ENCODE results near the gene MANF.

DNA sequence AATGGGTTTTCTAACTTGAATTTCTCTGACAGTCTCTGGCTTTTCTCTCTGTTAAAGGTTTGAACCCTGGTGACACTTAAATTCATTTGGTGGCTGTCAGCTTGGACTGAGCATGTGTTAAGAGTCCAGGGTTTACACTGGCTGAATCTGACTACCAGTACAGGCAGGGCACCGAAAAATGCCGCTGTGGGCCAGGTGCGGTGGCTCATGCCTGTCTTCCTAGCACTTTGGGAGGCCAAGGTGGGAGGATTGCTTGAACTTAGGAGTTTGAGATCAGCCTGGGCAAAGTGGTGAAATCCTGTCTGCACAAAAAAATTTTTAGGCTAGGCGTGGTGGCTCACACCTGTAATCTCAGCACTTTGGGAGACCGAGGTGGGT, 1.8 kb downstream of the MANF start:
- TF ChIP-seq, protein P1, sequence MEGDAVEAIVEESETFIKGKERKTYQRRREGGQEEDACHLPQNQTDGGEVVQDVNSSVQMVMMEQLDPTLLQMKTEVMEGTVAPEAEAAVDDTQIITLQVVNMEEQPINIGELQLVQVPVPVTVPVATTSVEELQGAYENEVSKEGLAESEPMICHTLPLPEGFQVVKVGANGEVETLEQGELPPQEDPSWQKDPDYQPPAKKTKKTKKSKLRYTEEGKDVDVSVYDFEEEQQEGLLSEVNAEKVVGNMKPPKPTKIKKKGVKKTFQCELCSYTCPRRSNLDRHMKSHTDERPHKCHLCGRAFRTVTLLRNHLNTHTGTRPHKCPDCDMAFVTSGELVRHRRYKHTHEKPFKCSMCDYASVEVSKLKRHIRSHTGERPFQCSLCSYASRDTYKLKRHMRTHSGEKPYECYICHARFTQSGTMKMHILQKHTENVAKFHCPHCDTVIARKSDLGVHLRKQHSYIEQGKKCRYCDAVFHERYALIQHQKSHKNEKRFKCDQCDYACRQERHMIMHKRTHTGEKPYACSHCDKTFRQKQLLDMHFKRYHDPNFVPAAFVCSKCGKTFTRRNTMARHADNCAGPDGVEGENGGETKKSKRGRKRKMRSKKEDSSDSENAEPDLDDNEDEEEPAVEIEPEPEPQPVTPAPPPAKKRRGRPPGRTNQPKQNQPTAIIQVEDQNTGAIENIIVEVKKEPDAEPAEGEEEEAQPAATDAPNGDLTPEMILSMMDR (IDR thresholded peaks at IDR 0.05) = no peak
- no peak for TF ChIP-seq POLR2A (IDR thresholded peaks at IDR 0.05; ENCODE audit: low read depth)
